ENCODE measurements around the gene RPL11. TPM values are rescaled to one million over a fixed set of nuclear protein-coding genes. Genes with fewer than 3 reads are reported as not detected.

RPL11 gene
- total RNA-seq, 1 donor from 2014 or later: 657 TPM

DNA sequence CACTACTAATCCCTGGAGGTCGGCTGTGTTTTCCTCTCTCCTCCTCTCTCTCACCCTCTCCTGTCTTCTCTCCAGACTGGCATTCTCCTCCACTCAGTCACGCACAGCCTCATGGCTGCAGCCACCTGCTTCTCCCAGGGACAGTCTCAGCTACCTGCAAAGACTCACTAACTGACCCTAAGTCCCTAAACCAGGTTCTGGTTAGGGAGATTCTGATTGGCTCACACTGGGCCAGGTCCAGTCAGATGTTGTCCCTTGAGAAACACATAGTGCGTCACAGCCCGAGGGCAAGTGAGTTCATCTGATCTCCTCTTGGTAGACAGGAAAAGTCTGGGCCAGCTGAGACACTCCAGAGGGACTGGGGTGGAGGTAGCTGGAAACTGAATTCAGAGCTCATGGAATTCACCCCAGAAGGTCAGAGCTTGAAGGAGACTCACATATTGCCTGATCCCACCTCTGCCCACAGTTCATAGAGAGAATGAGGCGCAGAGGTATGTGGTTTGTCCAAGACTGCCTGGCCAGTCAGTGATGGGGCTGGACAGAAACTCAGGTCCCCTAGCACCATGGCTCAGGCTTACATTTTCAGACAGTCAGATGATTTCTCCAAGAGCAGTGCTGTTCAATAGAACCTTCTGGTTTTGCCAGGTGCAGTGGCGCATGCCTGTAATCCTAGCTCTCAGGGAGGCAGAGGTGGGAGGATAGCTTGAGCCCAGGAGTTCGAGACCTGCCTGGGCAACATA is 40.4 kb upstream of the RPL11 start:
- Mint-ChIP-seq H3K36me3 (ENCODE audit: unreplicated experiment) (no peaks in the 10 kb centered on the region), H3K27ac (ENCODE audit: unreplicated experiment) (no peak overlapping the region), H3K4me3 (ENCODE audit: unreplicated experiment) (no peak overlapping the region), H3K4me1 (ENCODE audit: low read depth, unreplicated experiment) (peaks cover 2% of the 10 kb centered on the region), H3K9me3 (ENCODE audit: unreplicated experiment) (no peaks in the 10 kb centered on the region), H3K27me3 (ENCODE audit: unreplicated experiment) (peaks cover 2% of the 10 kb centered on the region)
- no peak for TF ChIP-seq CTCF (IDR thresholded peaks at IDR 0.05; ENCODE audit: partially characterized antibody, unreplicated experiment)
- DNase-seq: no peak

- H3K4me3 Mint-ChIP-seq (ENCODE audit: unreplicated experiment): no peak overlapping the region
- no peaks in the 10 kb centered on the region for H3K36me3 Mint-ChIP-seq (ENCODE audit: unreplicated experiment)
- TF ChIP-seq CTCF (IDR thresholded peaks at IDR 0.05; ENCODE audit: partially characterized antibody, unreplicated experiment): peak; percentile 92
- peaks cover 5% of the 10 kb centered on the region for H3K4me1 Mint-ChIP-seq (ENCODE audit: low read depth, unreplicated experiment)
- DNase-seq: peak; percentile 85
- H3K27me3 Mint-ChIP-seq (ENCODE audit: unreplicated experiment): peaks cover under 1% of the 10 kb centered on the region
- H3K27ac Mint-ChIP-seq (ENCODE audit: unreplicated experiment): no peak overlapping the region
- H3K9me3 Mint-ChIP-seq (ENCODE audit: unreplicated experiment): peaks cover 4% of the 10 kb centered on the region
Observed at GRCh38 chr1:23657659-23658275, 33.8 kb upstream of the RPL11 start.

DNA sequence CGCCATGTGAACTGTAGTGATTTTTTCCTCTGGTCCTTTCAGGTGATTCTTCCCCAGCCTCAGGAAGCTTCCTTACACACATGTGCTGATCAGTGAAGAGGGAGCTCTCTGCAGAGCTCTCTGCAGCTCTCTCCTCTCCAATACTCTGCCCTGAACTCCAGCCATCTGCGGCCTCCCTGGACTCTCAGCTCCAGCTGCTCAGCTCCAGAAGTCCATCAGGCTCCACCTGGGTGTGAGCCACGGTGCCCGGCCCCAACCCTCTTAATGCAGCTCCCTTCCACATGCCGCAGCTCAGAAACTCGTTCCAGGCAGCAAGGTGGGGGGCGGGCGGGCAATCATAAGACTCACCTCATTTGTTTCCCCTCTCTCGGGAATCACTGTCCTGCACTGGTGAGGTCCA is 30.9 kb upstream of the RPL11 start:
- H3K4me1 Mint-ChIP-seq (ENCODE audit: low read depth, unreplicated experiment): peaks cover 5% of the 10 kb centered on the region
- no peak for TF ChIP-seq CTCF (IDR thresholded peaks at IDR 0.05; ENCODE audit: partially characterized antibody, unreplicated experiment)
- H3K36me3 Mint-ChIP-seq (ENCODE audit: unreplicated experiment): no peaks in the 10 kb centered on the region
- DNase-seq: peak; percentile 63
- H3K27ac Mint-ChIP-seq (ENCODE audit: unreplicated experiment): peak overlapping the region; percentile 72
- H3K9me3 Mint-ChIP-seq (ENCODE audit: unreplicated experiment): peaks cover 4% of the 10 kb centered on the region
- no peak overlapping the region for H3K4me3 Mint-ChIP-seq (ENCODE audit: unreplicated experiment)
- peaks cover 2% of the 10 kb centered on the region for H3K27me3 Mint-ChIP-seq (ENCODE audit: unreplicated experiment)

DNA sequence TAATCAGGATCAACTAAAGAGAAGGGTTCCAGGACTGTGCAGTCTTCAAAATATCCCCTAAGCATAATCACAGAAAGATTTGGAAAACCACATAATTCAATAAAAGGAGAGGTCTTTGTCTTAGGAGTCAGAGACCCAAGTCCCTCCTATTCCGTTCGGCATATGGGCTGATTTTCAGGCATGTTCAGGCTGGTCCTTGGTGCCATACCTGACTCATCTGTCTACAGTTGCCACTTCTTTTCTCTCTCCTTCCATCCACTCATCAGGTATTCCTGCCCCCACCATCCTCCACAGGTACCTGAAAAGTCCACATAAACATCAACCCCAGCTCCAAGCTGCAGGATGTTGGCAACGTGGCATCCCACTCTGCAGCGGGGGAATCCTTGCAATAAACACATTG is 29.7 kb upstream of the RPL11 start:
- no peak overlapping the region for H3K4me3 Mint-ChIP-seq (ENCODE audit: unreplicated experiment)
- no peaks in the 10 kb centered on the region for H3K36me3 Mint-ChIP-seq (ENCODE audit: unreplicated experiment)
- no peak for TF ChIP-seq CTCF (IDR thresholded peaks at IDR 0.05; ENCODE audit: partially characterized antibody, unreplicated experiment)
- DNase-seq: no peak
- H3K4me1 Mint-ChIP-seq (ENCODE audit: low read depth, unreplicated experiment): peaks cover 5% of the 10 kb centered on the region
- H3K9me3 Mint-ChIP-seq (ENCODE audit: unreplicated experiment): peaks cover 4% of the 10 kb centered on the region
- H3K27ac Mint-ChIP-seq (ENCODE audit: unreplicated experiment): no peak overlapping the region
- peaks cover 2% of the 10 kb centered on the region for H3K27me3 Mint-ChIP-seq (ENCODE audit: unreplicated experiment)
